Measurements from ENCODE around the gene PRKD1.

- no peak for TF ChIP-seq EZH2 (IDR thresholded peaks at IDR 0.05; ENCODE audit: borderline replicate concordance, low read depth, low read length, severe bottlenecking)
- no peak for TF ChIP-seq CTCF (IDR thresholded peaks at IDR 0.05; ENCODE audit: borderline replicate concordance, extremely low read depth, low read length, poor library complexity, severe bottlenecking)
These were observed 29.2 kb downstream of the PRKD1 start for GRCh38 chr14:29898470-29898869.

Measured in DND-41 (cell line).